Prostate gland (tissue), 2 donors: ENCODE results near the gene ZNF318. TPM values are rescaled to one million over a fixed set of nuclear protein-coding genes. Genes with fewer than 3 reads are reported as not detected.

Source experiments
- DNase-seq: peaks from one replicate; pipeline ENCODE4 v3.0.0-alpha.2; 2019; ENCODE audit warnings: low spot score
- H3K27ac ChIP-seq, 2 donors: fragments of 200-600 bp; sonication (generic); 2 replicates each; pipeline ENCODE4 v1.5.1; 2017 to 2019
- H3K27me3 ChIP-seq: fragments of 200-600 bp; sonication (generic); replicated peaks from 2 replicates; pipeline ENCODE4 v1.5.1; 2019; ENCODE audit not compliant: insufficient read depth
- H3K36me3 ChIP-seq, 2 donors: fragments of 200-600 bp; sonication (generic); 1 replicate in 1 of 2; 2 replicates in 1 of 2; pipeline versions ENCODE4 v1.5.1 to v1.8.1; 2017 to 2019
- H3K4me1 ChIP-seq: fragments of 200-600 bp; sonication (generic); replicated peaks from 2 replicates; pipeline ENCODE4 v1.5.1; 2019
- H3K4me3 ChIP-seq, 2 donors: fragments of 200-600 bp; sonication (generic); 2 replicates each; pipeline ENCODE4 v1.5.1; 2017 to 2019
- H3K9me3 ChIP-seq: fragments of 200-600 bp; sonication (generic); 2 replicates; pipeline ENCODE4 v1.5.1; 2017
- CTCF ChIP-seq, 4 experiments: fragments of 200-600 bp in 2 of 4; fragments of 450-650 bp in 2 of 4; sonication (generic) in 2 of 4; IDR thresholded peaks; 1 replicate in 3 of 4; 2 replicates in 1 of 4; pipeline ENCODE4 v1.5.1; 2016 to 2019; ENCODE audit warnings: antibody characterized with exemption in 4 of 4, mild to moderate bottlenecking in 2 of 4, moderate library complexity in 2 of 4
- POLR2A ChIP-seq: fragments of 450-650 bp; IDR thresholded peaks from one replicate; pipeline ENCODE4 v1.6.1; 2016; ENCODE audit warnings: antibody characterized with exemption, mild to moderate bottlenecking
- POLR2AphosphoS5 ChIP-seq: sonication (generic); formaldehyde crosslinking; IDR thresholded peaks from one replicate; pipeline ENCODE4 v1.6.1; 2017; ENCODE audit warnings: antibody characterized with exemption
- WGBS: methylation state at CpG from one replicate; pipeline ENCODE4 v1.1.5; 2018; 5-methylcytosine and 5-hydroxymethylcytosine counted together
- intact Hi-C: fragments of 100-400 bp; cut with DNase I; formaldehyde crosslinking; loops from one replicate; pipeline ENCODE4 v1.14.2; 2022
- total RNA-seq, 2 donors: library from RNA; depleted of rRNA; stranded (reverse); fragments of >200 nt; gene quantifications; one replicate each; pipeline ENCODE4 v1.1.0, GENCODE V29; 2016

The ZNF318 gene
- total RNA-seq, 2 donors from 2014 or later: 15.1 to 41.6 TPM

- DNase-seq: no peak
- WGBS: 89% methylated on average over 15 of the region's 15 CpGs
- no peaks in the 10 kb centered on the region for H3K27me3 ChIP-seq
- H3K4me1 ChIP-seq: no peaks in the 10 kb centered on the region
- H3K27ac ChIP-seq: no peak overlapping the region
- H3K9me3 ChIP-seq: no peaks in the 10 kb centered on the region
- intact Hi-C loops: no loop called here
- no peak overlapping the region for H3K4me3 ChIP-seq
- TF ChIP-seq POLR2AphosphoS5 (no peak), POLR2A (no peak), CTCF (IDR thresholded peaks at IDR 0.05) (no peak)
- no peaks in the 10 kb centered on the region for H3K36me3 ChIP-seq
These were observed 68.2 kb downstream of the ZNF318 start for GRCh38 chr6:43301081-43301870.

- no peak for TF ChIP-seq POLR2AphosphoS5
- TF ChIP-seq POLR2A: no peak
- TF ChIP-seq CTCF (IDR thresholded peaks at IDR 0.05): no peak
- no peak overlapping the region for H3K27ac ChIP-seq
- no peak overlapping the region for H3K4me3 ChIP-seq
- no peaks in the 10 kb centered on the region for H3K4me1 ChIP-seq
- DNase-seq: no peak
- H3K27me3 ChIP-seq: no peaks in the 10 kb centered on the region
- H3K36me3 ChIP-seq: no peaks in the 10 kb centered on the region
- H3K9me3 ChIP-seq: no peaks in the 10 kb centered on the region
- intact Hi-C loops: no loop called here
- 68% methylated on average over 18 of the region's 18 CpGs for WGBS
These were observed 69.8 kb downstream of the ZNF318 start for GRCh38 chr6:43299338-43300293.

DNA sequence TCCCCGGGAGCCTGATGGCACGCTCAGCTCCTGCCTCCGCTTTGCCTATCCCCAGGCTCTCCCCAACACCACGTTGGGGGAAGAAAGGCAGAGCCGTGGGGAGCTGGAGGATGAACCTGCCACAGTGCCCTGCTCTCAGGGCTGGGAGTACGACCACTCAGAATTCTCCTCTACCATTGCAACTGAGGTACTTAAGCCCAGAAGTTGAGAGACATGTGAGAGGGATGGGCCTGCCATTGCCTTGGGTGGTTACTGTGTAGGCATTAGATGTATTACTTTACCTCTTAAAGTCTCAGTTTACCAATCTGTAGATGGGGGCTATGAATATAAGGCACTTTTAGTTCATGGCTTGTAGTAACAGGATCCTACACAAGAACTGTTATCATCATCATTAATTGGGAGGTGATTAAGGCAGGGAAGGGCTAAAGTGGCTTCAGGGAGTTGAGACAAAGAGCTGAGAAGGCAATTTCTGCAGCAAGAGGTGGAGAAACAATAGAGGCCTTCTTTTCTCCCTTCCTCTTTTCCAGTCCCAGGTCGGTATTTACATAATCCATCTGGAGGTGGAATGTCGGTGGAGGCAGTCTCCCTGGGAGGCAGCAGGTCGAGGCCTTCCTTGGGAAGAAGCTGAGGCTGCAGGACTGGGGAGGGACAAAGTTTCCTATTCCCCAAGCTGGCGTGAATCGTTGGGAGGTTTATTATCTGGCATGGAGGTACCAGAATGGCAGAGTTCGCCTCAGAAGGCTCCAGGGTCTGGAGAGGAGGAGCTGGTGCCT is 70.7 kb downstream of the ZNF318 start:
- no peak for TF ChIP-seq POLR2AphosphoS5
- TF ChIP-seq CTCF (IDR thresholded peaks at IDR 0.05): no peak
- TF ChIP-seq POLR2A: no peak
- no peaks in the 10 kb centered on the region for H3K27me3 ChIP-seq
- DNase-seq: no peak
- no peak overlapping the region for H3K4me3 ChIP-seq
- intact Hi-C loops: no loop called here
- no peaks in the 10 kb centered on the region for H3K9me3 ChIP-seq
- 72% methylated on average over 12 of the region's 12 CpGs for WGBS
- H3K4me1 ChIP-seq: no peaks in the 10 kb centered on the region
- H3K27ac ChIP-seq: no peak overlapping the region
- no peaks in the 10 kb centered on the region for H3K36me3 ChIP-seq

GRCh38 chr6:43297644-43298564 is 71.5 kb downstream of the ZNF318 start, which contains the start of gene SLC22A7:
Gene SLC22A7, plus strand, starts transcription at chr6:43298260. Its CDS starts 99 bp downstream, at chr6:43298359.
- WGBS: 59% methylated on average over 9 of the region's 10 CpGs

More at GRCh38 chr6:43297644-43298564, 71.5 kb downstream of the ZNF318 start, which contains the start of gene SLC22A7:
- no peak for DNase-seq
- Histone ChIP-seq H3K9me3 (no peaks in the 10 kb centered on the region), H3K36me3 (no peaks in the 10 kb centered on the region), H3K27me3 (no peaks in the 10 kb centered on the region), H3K27ac (no peak within 1 kb of the TSS), H3K4me1 (no peaks in the 10 kb centered on the region), H3K4me3 (no peak within 1 kb of the TSS)
- TF ChIP-seq POLR2AphosphoS5 (no peak), CTCF (IDR thresholded peaks at IDR 0.05) (no peak), POLR2A (no peak)
- intact Hi-C loops: no loop called here
